Astrocyte (in vitro differentiated cells and primary cell): Measurements from ENCODE around the gene ASH1L.

ENCODE experiments used
- CTCF ChIP-seq: IDR thresholded peaks from 2 replicates; pipeline ENCODE4 v1.5.1; 2011; ENCODE audit warnings: low read depth, mild to moderate bottlenecking, inconsistent platforms, low read length, moderate library complexity; ENCODE audit not compliant: insufficient read depth
- EZH2 ChIP-seq: IDR thresholded peaks from 2 replicates; pipeline ENCODE4 v1.6.1; 2012; ENCODE audit warnings: mild to moderate bottlenecking, low read length, inconsistent platforms; ENCODE audit not compliant: insufficient read depth

GRCh38 chr1:155548706-155549105, 13.9 kb downstream of the ASH1L start:
- no peak for TF ChIP-seq CTCF
- no peak for TF ChIP-seq EZH2
